COLO668 (cell line): ENCODE measurements around the gene DOK3.

ENCODE experiments used
- DNase-seq: peaks from one replicate; lab custom pipeline; 2025; ENCODE audit not compliant: unreplicated experiment; lab: John Stamatoyannopoulos, UW

DOK3 gene

GRCh38 chr5:177469750-177470525 is 39.7 kb downstream of the DOK3 start:
- DNase-seq, result no peak

- DNase-seq, result no peak
These were observed 40.7 kb downstream of the DOK3 start for GRCh38 chr5:177468685-177469628.

- no peak for DNase-seq
These were observed 41.3 kb downstream of the DOK3 start for GRCh38 chr5:177468329-177468684.

- DNase-seq, result no peak
These were observed 42.2 kb downstream of the DOK3 start for GRCh38 chr5:177467436-177467835.

- no peak for DNase-seq
These were observed 42.8 kb downstream of the DOK3 start for GRCh38 chr5:177466861-177467260.

GRCh38 chr5:177465044-177465443 is 44.6 kb downstream of the DOK3 start:
- no peak for DNase-seq

GRCh38 chr5:177462021-177462670 is 47.5 kb downstream of the DOK3 start:
- no peak for DNase-seq

- DNase-seq, result no peak
These were observed 49.6 kb downstream of the DOK3 start for GRCh38 chr5:177459819-177460628.

- no peak for DNase-seq
These were observed 50.3 kb downstream of the DOK3 start for GRCh38 chr5:177459357-177459756.

- no peak for DNase-seq
These were observed 50.7 kb downstream of the DOK3 start for GRCh38 chr5:177458912-177459350.

GRCh38 chr5:177457852-177458681 is 51.6 kb downstream of the DOK3 start:
- DNase-seq, result no peak

- peak; percentile 67 for DNase-seq
These were observed 52.4 kb downstream of the DOK3 start for GRCh38 chr5:177456976-177457851.

- DNase-seq, result no peak
These were observed 53.0 kb downstream of the DOK3 start for GRCh38 chr5:177456591-177456964.

- peak; percentile 86 for DNase-seq
These were observed 53.7 kb downstream of the DOK3 start for GRCh38 chr5:177455661-177456590.

- peak; percentile 87 for DNase-seq
These were observed 54.5 kb downstream of the DOK3 start for GRCh38 chr5:177455036-177455660.

GRCh38 chr5:177454397-177455035 is 55.1 kb downstream of the DOK3 start:
- DNase-seq, result peak; percentile 88

GRCh38 chr5:177453852-177454396 is 55.7 kb downstream of the DOK3 start:
- DNase-seq, result peak; percentile 24
